Measurements from ENCODE around the gene PRR5L.

The PRR5L gene

GRCh38 chr11:36426226-36426848 lies 130.2 kb downstream of the PRR5L start:
- H3K27ac ChIP-seq, result no peak overlapping the region
- TF ChIP-seq ZFX (IDR thresholded peaks at IDR 0.05; ENCODE audit: borderline replicate concordance), result no peak
- TF ChIP-seq CTCF (IDR thresholded peaks at IDR 0.05), result no peak

GRCh38 chr11:36427079-36427478 lies 131.0 kb downstream of the PRR5L start:
- H3K27ac ChIP-seq, result no peak overlapping the region

DNA sequence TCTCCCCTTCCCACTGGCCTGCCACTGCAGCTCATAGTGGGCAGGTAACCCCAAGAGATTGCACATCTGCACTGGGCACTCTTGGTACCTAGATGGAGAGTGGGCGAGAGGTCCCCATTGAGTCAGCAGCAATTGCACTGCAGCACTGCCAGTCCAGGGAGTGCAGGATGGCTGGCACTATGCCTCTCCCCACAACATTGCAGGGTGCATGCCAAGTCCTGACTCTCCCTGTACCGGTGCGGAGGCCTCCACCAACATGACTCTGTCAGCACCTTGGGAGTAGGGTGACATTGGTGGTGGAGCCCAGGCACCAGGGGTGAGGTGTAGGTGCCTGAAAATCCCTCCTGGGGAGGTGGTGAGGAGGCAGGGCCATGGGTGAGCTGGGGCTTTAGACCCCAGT lies 131.8 kb downstream of the PRR5L start:
- TF ChIP-seq ZFX (IDR thresholded peaks at IDR 0.05; ENCODE audit: borderline replicate concordance) (no peak), CTCF (IDR thresholded peaks at IDR 0.05) (no peak)
- H3K27ac ChIP-seq, result no peak overlapping the region

More at GRCh38 chr11:36427079-36427478, 131.0 kb downstream of the PRR5L start:
- no peak for TF ChIP-seq CTCF (IDR thresholded peaks at IDR 0.05)
- no peak for TF ChIP-seq ZFX (IDR thresholded peaks at IDR 0.05; ENCODE audit: borderline replicate concordance)

DNA sequence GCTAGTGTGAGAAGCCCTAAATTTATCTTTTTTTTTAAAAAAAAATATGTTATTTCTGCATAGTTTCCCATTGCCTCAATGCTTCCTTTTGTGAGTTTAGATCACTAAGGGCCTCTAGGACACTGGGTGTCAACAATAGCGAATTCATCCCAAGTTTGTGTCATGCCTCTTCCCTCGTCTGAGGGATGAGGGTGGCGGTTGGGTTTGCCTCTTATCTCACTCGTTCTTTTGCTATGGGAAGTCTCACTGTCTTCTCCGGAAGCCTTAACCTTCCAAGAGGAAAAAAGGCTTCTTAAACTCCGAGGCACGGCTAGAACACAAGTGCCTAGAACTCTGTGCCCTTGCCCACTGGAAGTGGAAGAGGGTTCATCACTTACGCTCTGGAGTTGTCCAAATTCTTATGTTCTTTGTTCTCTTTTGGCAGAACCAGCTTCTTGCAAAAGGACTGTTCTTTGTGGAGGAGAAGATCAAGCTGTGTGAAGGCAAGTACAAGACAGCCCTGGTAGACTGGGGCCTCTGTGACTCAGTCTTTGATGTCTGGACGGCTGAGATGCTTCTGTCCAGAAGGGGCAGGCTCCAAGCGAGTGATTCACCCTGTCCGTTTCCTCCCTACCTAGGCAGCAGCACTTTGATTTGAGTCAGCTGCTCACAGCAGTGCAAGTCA lies 135.5 kb downstream of the PRR5L start:
- no peak overlapping the region for H3K27ac ChIP-seq
- TF ChIP-seq ZFX (IDR thresholded peaks at IDR 0.05; ENCODE audit: borderline replicate concordance) (no peak), CTCF (IDR thresholded peaks at IDR 0.05) (no peak)

DNA sequence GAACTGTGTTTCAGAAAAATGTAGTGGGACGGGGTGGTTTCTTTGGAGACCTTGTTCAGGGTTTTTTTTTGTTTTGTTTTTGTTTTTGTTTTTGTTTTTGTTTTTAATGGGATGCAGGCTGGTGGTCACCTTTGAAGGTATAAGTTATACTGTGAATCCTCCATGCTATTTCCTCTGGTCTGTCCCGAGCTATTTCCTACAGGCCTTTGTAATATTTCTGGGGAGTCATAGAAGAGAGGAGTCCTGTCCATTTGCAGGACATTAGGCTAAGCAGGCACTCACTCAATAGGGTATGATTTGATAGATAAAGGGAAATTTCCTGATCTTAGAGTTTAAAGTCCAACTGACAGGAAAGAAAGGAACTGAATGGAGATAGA lies 136.0 kb downstream of the PRR5L start:
- no peak overlapping the region for H3K27ac ChIP-seq
- TF ChIP-seq ZFX (IDR thresholded peaks at IDR 0.05; ENCODE audit: borderline replicate concordance), result no peak
- TF ChIP-seq CTCF (IDR thresholded peaks at IDR 0.05), result no peak

- H3K27ac ChIP-seq, result no peak overlapping the region
- TF ChIP-seq CTCF (IDR thresholded peaks at IDR 0.05) (no peak), ZFX (IDR thresholded peaks at IDR 0.05; ENCODE audit: borderline replicate concordance) (no peak)
Measured at GRCh38 chr11:36432738-36433137, 136.7 kb downstream of the PRR5L start.

- TF ChIP-seq ZFX (IDR thresholded peaks at IDR 0.05; ENCODE audit: borderline replicate concordance), result no peak
- TF ChIP-seq CTCF (IDR thresholded peaks at IDR 0.05), result no peak
- H3K27ac ChIP-seq, result no peak overlapping the region
Measured at GRCh38 chr11:36436064-36436463, 140.0 kb downstream of the PRR5L start.

All from 22Rv1 (cell line).